A549 (cell line): Measurements from ENCODE around the gene MAN2A2.
"Not testable (repeated sequence)": the region's sequence is repeated elsewhere in the genome, so short reads cannot be mapped to it uniquely, and the experiment has no call there.

Experiments
- CHD2 ChIP-seq: fragments of 150-350 bp; IDR thresholded peaks from 2 replicates; pipeline ENCODE4 v1.6.1; 2014; ENCODE audit warnings: low read length; ENCODE audit not compliant: partially characterized antibody
- EP300 ChIP-seq, 2 experiments: fragments of >200 bp; sonication (Bioruptor Twin); formaldehyde crosslinking; IDR thresholded peaks; 2 replicates in 1 of 2; 3 replicates in 1 of 2; pipeline ENCODE4 v1.6.1; 2016 to 2017
- HOXB13 ChIP-seq: fragments of 250-450 bp; sonication (Bioruptor Pico); IDR thresholded peaks from 2 replicates; pipeline ENCODE4 v1.5.0; 2020; ENCODE audit warnings: low read depth, mild to moderate bottlenecking, moderate library complexity
- POLR2A ChIP-seq: IDR thresholded peaks from 2 replicates; pipeline ENCODE4 v1.6.1; 2012; ENCODE audit warnings: mild to moderate bottlenecking, low read length
- RAD21 ChIP-seq, 2 experiments: fragments of >200 bp in 1 of 2; sonication (Bioruptor Twin) in 1 of 2; formaldehyde crosslinking in 1 of 2; IDR thresholded peaks in 1 of 2; conservative IDR thresholded peaks in 1 of 2; 2 replicates in 1 of 2; 3 replicates in 1 of 2; pipeline ENCODE4 v1.6.1; 2012 to 2018; ENCODE audit warnings: inconsistent platforms in 1 of 2
- SMC3 ChIP-seq: fragments of >200 bp; sonication (Bioruptor Twin); formaldehyde crosslinking; IDR thresholded peaks from 3 replicates; pipeline ENCODE4 v1.6.1; 2018; ENCODE audit warnings: inconsistent platforms
- TF ChIP-seq, protein P1 (sequence below): fragments of >200 bp; sonication (Bioruptor Twin); formaldehyde crosslinking; IDR thresholded peaks from 3 replicates; pipeline ENCODE4 v1.5.1; 2016

DNA sequence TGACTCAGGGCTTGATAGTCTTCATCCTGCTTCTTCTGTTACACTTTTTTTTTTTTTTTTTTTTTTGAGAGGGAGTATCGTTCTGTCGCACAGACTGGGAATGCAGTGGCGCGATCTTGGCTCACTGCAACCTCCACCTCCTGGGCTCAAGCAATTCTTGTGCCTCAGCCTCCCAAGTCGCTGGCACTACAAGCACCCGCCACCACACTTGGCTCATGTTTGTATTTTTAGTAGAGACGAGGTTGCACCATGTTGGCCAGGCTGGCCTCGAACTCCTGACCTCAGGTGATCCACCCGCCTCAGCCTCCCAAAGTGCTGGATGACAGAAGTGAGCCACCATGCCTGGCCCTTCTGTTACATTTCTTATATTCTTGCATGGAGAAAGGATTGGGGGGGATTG is 28.1 kb upstream of the MAN2A2 start:
- not testable (repeated sequence) for TF ChIP-seq POLR2A; CHD2; EP300 (IDR thresholded peaks at IDR 0.05); HOXB13 (CRISPR knock-in tag); SMC3; RAD21 (conservative IDR thresholded peaks at IDR 0.05 in 1 of 2, IDR thresholded peaks at IDR 0.05 in 1 of 2)
- TF ChIP-seq, protein P1, sequence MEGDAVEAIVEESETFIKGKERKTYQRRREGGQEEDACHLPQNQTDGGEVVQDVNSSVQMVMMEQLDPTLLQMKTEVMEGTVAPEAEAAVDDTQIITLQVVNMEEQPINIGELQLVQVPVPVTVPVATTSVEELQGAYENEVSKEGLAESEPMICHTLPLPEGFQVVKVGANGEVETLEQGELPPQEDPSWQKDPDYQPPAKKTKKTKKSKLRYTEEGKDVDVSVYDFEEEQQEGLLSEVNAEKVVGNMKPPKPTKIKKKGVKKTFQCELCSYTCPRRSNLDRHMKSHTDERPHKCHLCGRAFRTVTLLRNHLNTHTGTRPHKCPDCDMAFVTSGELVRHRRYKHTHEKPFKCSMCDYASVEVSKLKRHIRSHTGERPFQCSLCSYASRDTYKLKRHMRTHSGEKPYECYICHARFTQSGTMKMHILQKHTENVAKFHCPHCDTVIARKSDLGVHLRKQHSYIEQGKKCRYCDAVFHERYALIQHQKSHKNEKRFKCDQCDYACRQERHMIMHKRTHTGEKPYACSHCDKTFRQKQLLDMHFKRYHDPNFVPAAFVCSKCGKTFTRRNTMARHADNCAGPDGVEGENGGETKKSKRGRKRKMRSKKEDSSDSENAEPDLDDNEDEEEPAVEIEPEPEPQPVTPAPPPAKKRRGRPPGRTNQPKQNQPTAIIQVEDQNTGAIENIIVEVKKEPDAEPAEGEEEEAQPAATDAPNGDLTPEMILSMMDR, result not testable (repeated sequence)
